ENCODE results near the gene TRAPPC2L.

DNA sequence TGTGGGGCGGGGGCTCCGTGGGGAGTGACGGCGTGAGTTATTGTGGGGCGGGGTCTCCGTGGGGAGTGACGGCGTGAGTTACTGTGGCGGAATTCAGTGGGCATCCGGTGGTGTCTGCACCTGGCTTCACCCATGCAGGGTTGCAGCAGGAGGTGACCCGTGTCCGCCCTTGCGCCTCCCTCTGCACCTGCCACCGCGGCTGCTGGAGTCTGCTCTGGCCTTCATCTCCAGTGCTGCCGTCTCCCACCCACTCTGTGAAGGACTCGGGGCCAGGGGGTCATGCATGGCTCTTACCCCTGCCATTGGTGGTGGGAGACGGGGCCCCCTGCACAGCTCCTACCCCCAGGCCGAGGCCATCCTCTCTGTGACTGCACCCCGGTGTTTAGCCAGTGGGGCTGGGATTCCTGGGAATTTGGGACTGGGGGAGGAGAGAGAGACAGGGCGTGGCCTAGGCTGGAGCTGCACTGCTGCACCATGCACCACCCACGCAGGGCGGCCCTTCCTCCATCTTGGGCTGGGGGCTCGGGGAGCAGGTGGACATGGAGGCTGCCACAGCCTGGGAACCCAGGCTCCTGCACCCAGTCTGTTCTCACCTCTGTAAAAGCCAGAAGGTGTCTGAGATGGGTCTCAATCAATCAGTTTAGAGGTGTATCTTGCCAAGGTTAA lies 10.8 kb downstream of the TRAPPC2L start:
- TF ChIP-seq CTCF (conservative IDR thresholded peaks at IDR 0.05; ENCODE audit: low read length) = no peak
- TF ChIP-seq EZH2phosphoT487 (IDR thresholded peaks at IDR 0.05; ENCODE audit: borderline replicate concordance, low read depth, low read length) = no peak
